Gastrocnemius medialis (tissue), 4 donors: ENCODE measurements around the gene SQOR. TPM values are rescaled to one million over a fixed set of nuclear protein-coding genes. Genes with fewer than 3 reads are reported as not detected.

Experiments used
- ATAC-seq, 2 donors: fragments of 150-250 bp; one replicate each; pipeline ENCODE4 v1.9.1; 2016
- DNase-seq, 2 donors: peaks; one replicate each; pipeline ENCODE4 v3.0.0-alpha.2; 2019
- H3K27ac ChIP-seq, 4 donors: fragments of 200-600 bp; sonication (generic); 1 replicate in 1 of 4; 2 replicates in 3 of 4; pipeline ENCODE4 v1.5.1; 2016 to 2018; ENCODE audit warnings: mild to moderate bottlenecking in 2 of 4, moderate library complexity in 1 of 4
- H3K27me3 ChIP-seq, 3 donors: fragments of 200-600 bp; sonication (generic) in 2 of 3; 1 replicate in 1 of 3; 2 replicates in 2 of 3; pipeline versions ENCODE4 v1.5.1 to v1.6.0; 2016 to 2019; ENCODE audit warnings: mild to moderate bottlenecking in 1 of 3, moderate library complexity in 1 of 3
- H3K36me3 ChIP-seq, 2 donors: fragments of 200-600 bp; sonication (generic) in 1 of 2; one replicate each; pipeline ENCODE4 v1.5.1; 2017 to 2018
- H3K4me1 ChIP-seq, 2 donors: fragments of 200-600 bp; sonication (generic) in 1 of 2; one replicate each; pipeline ENCODE4 v1.5.1; 2016 to 2017; ENCODE audit warnings: mild to moderate bottlenecking in 2 of 2
- H3K4me3 ChIP-seq, 4 donors: fragments of 200-600 bp; sonication (generic) in 3 of 4; 1 replicate in 1 of 4; 2 replicates in 3 of 4; pipeline ENCODE4 v1.5.1; 2016 to 2019; ENCODE audit warnings: mild to moderate bottlenecking in 2 of 4
- H3K9me3 ChIP-seq, 3 donors: fragments of 200-600 bp; sonication (generic) in 2 of 3; 1 replicate in 1 of 3; 2 replicates in 2 of 3; pipeline ENCODE4 v1.5.1; 2016 to 2019
- POLR2A ChIP-seq, 2 donors: fragments of 450-650 bp; IDR thresholded peaks; one replicate each; pipeline ENCODE4 v1.6.1; 2017; ENCODE audit warnings: antibody characterized with exemption in 2 of 2, mild to moderate bottlenecking in 2 of 2, moderate library complexity in 2 of 2
- in situ Hi-C, 4 donors: fragments of 200-750 bp; cut with MboI; loops; one replicate each; pipeline versions ENCODE4 v1.15.0 to v1.8.0; 2017; ENCODE audit warnings: low sequenced_read_pairs in 4 of 4
- intact Hi-C: fragments of 100-400 bp; cut with DNase I; formaldehyde crosslinking; loops from one replicate; pipeline ENCODE4 v1.15.1; 2023; ENCODE audit warnings: low total_unique reads
- total RNA-seq, 4 donors: library from RNA; depleted of rRNA; stranded (reverse); fragments of >200 nt; gene quantifications; one replicate each; pipeline versions ENCODE4 v1.1.0 to v1.2.3, GENCODE V29; 2016
- TF ChIP-seq, protein P1 (sequence below), 5 experiments: fragments of 450-650 bp in 3 of 5; fragments of 200-600 bp in 2 of 5; sonication (generic) in 2 of 5; IDR thresholded peaks in 4 of 5; conservative IDR thresholded peaks in 1 of 5; 1 replicate in 4 of 5; 2 replicates in 1 of 5; pipeline ENCODE4 v1.5.1; 2016 to 2019; ENCODE audit warnings: antibody characterized with exemption in 5 of 5, mild to moderate bottlenecking in 3 of 5, moderate library complexity in 3 of 5

SQOR gene
- total RNA-seq, 4 donors from 2014 or later: 140 to 194 (median 164) TPM

DNA sequence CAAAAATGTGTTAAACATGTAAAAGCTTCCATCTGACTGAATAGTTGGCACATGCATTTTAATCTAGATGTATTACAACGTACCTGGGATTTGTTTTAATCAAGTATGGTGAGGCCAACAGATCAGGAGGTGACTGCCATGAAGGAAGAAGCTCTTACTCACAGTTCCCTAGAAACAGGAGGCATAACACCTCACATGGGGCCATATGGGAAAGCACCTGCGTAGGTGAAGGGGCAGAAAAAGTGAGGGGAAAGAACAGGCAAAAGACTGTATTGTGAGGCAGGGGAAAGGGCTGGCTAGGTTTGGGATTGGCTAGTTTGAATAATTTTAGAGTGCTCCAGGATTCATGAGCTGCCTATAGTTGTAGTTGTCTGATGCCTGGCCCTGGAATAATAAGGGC is 9.6 kb downstream of the SQOR start:
- in situ Hi-C loops: loop anchor here in 2 of 4 donors (25.0 kb wide), 2 partner anchors 457 to 1857 kb away; partner anchors contain the start of genes SHF (in 2 of the 2), ELL3 (in 1 of the 2) and SERF2 (in 1 of the 2)
- Histone ChIP-seq H3K36me3 (no peaks in the 10 kb centered on the region), H3K4me3 (no peak overlapping the region), H3K4me1 (peaks cover 73 to 86% of the 10 kb centered on the region in 2 donors), H3K9me3 (no peaks in the 10 kb centered on the region), H3K27ac (peak overlapping the region in 2 of 4 donors; percentile 33 to 52), H3K27me3 (no peaks in the 10 kb centered on the region)
- ATAC-seq (no peak), DNase-seq (no peak)
- intact Hi-C loops: loop anchor here (10.0 kb wide), 1 partner anchor 1110 kb away; the partner anchor contains the start of gene EIF3J
- TF ChIP-seq, protein P1, sequence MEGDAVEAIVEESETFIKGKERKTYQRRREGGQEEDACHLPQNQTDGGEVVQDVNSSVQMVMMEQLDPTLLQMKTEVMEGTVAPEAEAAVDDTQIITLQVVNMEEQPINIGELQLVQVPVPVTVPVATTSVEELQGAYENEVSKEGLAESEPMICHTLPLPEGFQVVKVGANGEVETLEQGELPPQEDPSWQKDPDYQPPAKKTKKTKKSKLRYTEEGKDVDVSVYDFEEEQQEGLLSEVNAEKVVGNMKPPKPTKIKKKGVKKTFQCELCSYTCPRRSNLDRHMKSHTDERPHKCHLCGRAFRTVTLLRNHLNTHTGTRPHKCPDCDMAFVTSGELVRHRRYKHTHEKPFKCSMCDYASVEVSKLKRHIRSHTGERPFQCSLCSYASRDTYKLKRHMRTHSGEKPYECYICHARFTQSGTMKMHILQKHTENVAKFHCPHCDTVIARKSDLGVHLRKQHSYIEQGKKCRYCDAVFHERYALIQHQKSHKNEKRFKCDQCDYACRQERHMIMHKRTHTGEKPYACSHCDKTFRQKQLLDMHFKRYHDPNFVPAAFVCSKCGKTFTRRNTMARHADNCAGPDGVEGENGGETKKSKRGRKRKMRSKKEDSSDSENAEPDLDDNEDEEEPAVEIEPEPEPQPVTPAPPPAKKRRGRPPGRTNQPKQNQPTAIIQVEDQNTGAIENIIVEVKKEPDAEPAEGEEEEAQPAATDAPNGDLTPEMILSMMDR (IDR thresholded peaks at IDR 0.05 in 4 of 5, conservative IDR thresholded peaks at IDR 0.05 in 1 of 5): no peak
- no peak for TF ChIP-seq POLR2A (IDR thresholded peaks at IDR 0.05)

DNA sequence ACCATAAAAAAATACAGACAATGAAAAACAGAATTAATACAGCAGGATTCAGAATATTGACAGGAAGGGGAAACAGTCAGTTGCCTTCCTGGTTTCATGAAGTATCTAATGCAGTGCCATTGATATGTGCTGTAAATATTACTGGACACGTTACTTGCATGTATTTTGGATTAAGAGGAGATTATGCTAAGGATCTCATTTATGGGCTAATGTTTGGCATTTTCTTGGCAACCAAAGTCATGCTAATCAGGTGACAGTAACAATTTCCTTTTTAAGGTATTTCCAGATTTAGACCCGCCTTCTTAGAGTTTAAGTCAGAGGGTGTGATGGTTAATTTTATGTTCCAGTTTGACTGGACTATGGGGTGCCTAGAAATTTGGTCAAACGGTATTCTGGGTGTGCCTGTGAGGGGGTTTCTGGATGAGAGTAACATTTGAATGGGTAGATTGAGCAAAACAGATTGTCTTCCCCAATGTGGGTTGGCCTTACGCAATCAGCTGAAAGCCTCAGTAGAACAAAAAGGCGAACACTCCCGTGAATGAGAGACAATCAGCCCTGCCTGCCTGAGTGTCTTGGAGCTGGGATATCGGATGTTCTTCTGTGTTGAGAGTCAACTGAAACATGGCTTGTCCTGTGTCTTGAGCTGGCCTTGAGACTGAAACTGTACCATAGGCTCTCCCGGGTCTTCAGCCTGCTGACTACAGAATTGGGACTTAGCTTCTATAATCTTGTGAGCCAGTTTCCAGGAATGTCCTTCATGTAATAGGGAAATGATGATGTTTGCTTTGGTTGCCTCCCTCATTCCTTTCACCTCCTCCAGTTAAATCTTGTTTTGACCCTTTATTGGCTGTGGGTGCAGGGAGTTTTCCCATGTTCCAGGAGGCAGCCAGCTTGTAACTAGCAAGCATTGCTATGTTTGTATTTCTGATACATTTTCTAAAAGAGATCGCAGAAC is 10.5 kb downstream of the SQOR start:
- peaks cover 77 to 84% of the 10 kb centered on the region in 2 donors for H3K4me1 ChIP-seq
- in situ Hi-C loops (loop anchor here in 2 of 4 donors (25.0 kb wide), 2 partner anchors 458 to 1858 kb away; partner anchors contain the start of genes SHF (in 2 of the 2), ELL3 (in 1 of the 2) and SERF2 (in 1 of the 2)), intact Hi-C loops (loop anchor here (10.0 kb wide), 1 partner anchor 1111 kb away; the partner anchor contains the start of gene EIF3J)
- H3K4me3 ChIP-seq: no peak overlapping the region
- ATAC-seq (no peak), DNase-seq (no peak)
- TF ChIP-seq POLR2A (IDR thresholded peaks at IDR 0.05): no peak
- TF ChIP-seq, protein P1 (IDR thresholded peaks at IDR 0.05 in 4 of 5, conservative IDR thresholded peaks at IDR 0.05 in 1 of 5): no peak
- no peaks in the 10 kb centered on the region for H3K9me3 ChIP-seq
- H3K36me3 ChIP-seq: no peaks in the 10 kb centered on the region
- no peaks in the 10 kb centered on the region for H3K27me3 ChIP-seq
- peak overlapping the region; percentile 7 to 52 (median 42) for H3K27ac ChIP-seq

DNA sequence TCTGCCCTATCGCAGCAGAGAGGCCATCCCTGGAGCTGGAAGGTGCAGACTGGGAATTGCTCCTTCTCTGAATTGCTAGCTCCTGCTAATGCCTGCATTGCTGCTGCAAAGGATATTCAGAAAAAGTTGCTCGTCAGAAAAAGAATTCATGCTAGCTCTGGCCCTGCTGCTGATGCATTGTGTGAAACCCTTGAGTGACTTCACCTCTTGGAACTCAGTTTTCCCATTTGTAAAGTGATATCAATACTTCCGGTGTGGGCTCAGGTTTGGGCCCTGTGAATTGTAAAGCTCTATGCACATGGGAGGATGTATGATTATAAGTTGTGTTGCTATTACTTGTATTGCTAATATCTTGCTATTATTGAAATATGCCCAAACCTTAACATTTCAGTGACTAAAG is 11.4 kb downstream of the SQOR start:
- Histone ChIP-seq H3K27me3 (no peaks in the 10 kb centered on the region), H3K4me3 (no peak overlapping the region), H3K4me1 (peaks cover 68 to 74% of the 10 kb centered on the region in 2 donors), H3K36me3 (no peaks in the 10 kb centered on the region), H3K9me3 (no peaks in the 10 kb centered on the region), H3K27ac (peak overlapping the region; percentile 7 to 52 (median 41))
- intact Hi-C loops (loop anchor here (10.0 kb wide), 1 partner anchor 1111 kb away; the partner anchor contains the start of gene EIF3J), in situ Hi-C loops (loop anchor here in 2 of 4 donors (25.0 kb wide), 2 partner anchors 459 to 1859 kb away; partner anchors contain the start of genes SHF (in 2 of the 2), ELL3 (in 1 of the 2) and SERF2 (in 1 of the 2))
- TF ChIP-seq, protein P1 (IDR thresholded peaks at IDR 0.05 in 4 of 5, conservative IDR thresholded peaks at IDR 0.05 in 1 of 5): no peak
- TF ChIP-seq POLR2A (IDR thresholded peaks at IDR 0.05): no peak
- DNase-seq: no peak
- no peak for ATAC-seq

DNA sequence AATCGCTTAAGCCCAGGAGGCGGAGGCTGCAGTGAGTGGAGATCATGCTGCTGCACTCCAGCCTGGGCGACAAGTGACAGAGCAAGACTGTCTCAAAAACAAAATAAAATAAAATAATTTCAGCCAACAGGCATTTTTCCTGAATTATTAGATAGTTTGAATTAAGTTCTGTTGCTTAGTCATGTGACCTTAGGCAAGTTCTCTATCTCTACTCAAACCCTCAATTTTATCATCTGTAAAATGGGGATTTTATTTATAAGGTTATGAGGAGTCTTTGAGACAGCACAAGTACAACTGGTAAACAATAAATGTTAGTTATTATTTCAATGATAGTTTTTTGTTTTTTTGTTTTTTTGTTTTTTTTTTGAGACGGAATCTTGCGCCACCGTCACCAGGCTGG is 13.0 kb downstream of the SQOR start:
- intact Hi-C loops: loop anchor here (10.0 kb wide), 1 partner anchor 1113 kb away; the partner anchor contains the start of gene EIF3J
- in situ Hi-C loops: loop anchor here in 2 of 4 donors (25.0 kb wide), 2 partner anchors 461 to 1861 kb away; partner anchors contain the start of genes SHF (in 2 of the 2), ELL3 (in 1 of the 2) and SERF2 (in 1 of the 2)
- no peaks in the 10 kb centered on the region for H3K36me3 ChIP-seq
- DNase-seq (no peak), ATAC-seq (no peak)
- peak overlapping the region in 1 of 4 donors; percentile 72 for H3K27ac ChIP-seq
- no peaks in the 10 kb centered on the region for H3K27me3 ChIP-seq
- TF ChIP-seq, protein P1 (IDR thresholded peaks at IDR 0.05 in 4 of 5, conservative IDR thresholded peaks at IDR 0.05 in 1 of 5): no peak
- no peak for TF ChIP-seq POLR2A (IDR thresholded peaks at IDR 0.05)
- no peaks in the 10 kb centered on the region for H3K9me3 ChIP-seq
- H3K4me3 ChIP-seq: no peak overlapping the region
- peaks cover 55 to 61% of the 10 kb centered on the region in 2 donors for H3K4me1 ChIP-seq
